NB4 (cell line): ENCODE measurements around the gene PROB1.

ENCODE experiments used
- CTCF ChIP-seq: IDR thresholded peaks from one replicate; pipeline ENCODE4 v1.5.1; 2012; ENCODE audit warnings: low read depth, low read length
- MAX ChIP-seq: IDR thresholded peaks from 2 replicates; pipeline ENCODE4 v1.6.1; 2011; ENCODE audit warnings: low read depth, low read length
- POLR2A ChIP-seq: IDR thresholded peaks from 2 replicates; pipeline ENCODE4 v1.6.1; 2011; ENCODE audit warnings: mild to moderate bottlenecking; ENCODE audit not compliant: insufficient read length; ENCODE audit errors: extremely low read depth

GRCh38 chr5:139394123-139394653 lies 716 bp downstream of the PROB1 start:
- TF ChIP-seq CTCF = no peak
- no peak for TF ChIP-seq POLR2A
- TF ChIP-seq MAX = no peak
